ENCODE measurements around the gene PTGFR. TPM values are rescaled to one million over a fixed set of nuclear protein-coding genes. Genes with fewer than 3 reads are reported as not detected.

The PTGFR gene
- total RNA-seq, 1 experiment from 2014 or later, result 1.5 TPM

- Histone ChIP-seq H3K9me3 (ENCODE audit: low read depth, low read length, poor library complexity, severe bottlenecking) (no peaks in the 10 kb centered on the region), H3K4me1 (ENCODE audit: insufficient read depth, low read length, poor library complexity, severe bottlenecking) (no peaks in the 10 kb centered on the region), H3K27me3 (replicated peaks; ENCODE audit: insufficient read depth, low read depth, low read length, poor library complexity) (no peaks in the 10 kb centered on the region), H3K4me3 (ENCODE audit: low read depth, low read length, poor library complexity, severe bottlenecking) (no peak overlapping the region), H3K27ac (ENCODE audit: low read depth, low read length, poor library complexity, severe bottlenecking) (no peak overlapping the region), H3K36me3 (ENCODE audit: insufficient read depth, low read length, poor library complexity, severe bottlenecking) (no peaks in the 10 kb centered on the region)
- no peak for DNase-seq (ENCODE audit: low spot score)
- intact Hi-C loops (cut with micrococcal nuclease; ENCODE audit: unreplicated experiment), result no loop called here
- TF ChIP-seq EZH2 (IDR thresholded peaks at IDR 0.05; ENCODE audit: borderline replicate concordance, low read depth, low read length, poor library complexity, severe bottlenecking), result no peak
- TF ChIP-seq CTCF (conservative IDR thresholded peaks at IDR 0.05; ENCODE audit: low read depth, low read length), result no peak
- BruUV-seq (replicated peaks), result no TSS peak
- ChIA-PET CTCF (no interaction called here), POLR2A (ENCODE audit: low non-redundant PET) (no interaction called here)
Measured at GRCh38 chr1:78520216-78520615, 29.4 kb downstream of the PTGFR start.

- Histone ChIP-seq H3K4me1 (ENCODE audit: insufficient read depth, low read length, poor library complexity, severe bottlenecking) (no peaks in the 10 kb centered on the region), H3K4me3 (ENCODE audit: low read depth, low read length, poor library complexity, severe bottlenecking) (no peak overlapping the region), H3K9me3 (ENCODE audit: low read depth, low read length, poor library complexity, severe bottlenecking) (no peaks in the 10 kb centered on the region), H3K27ac (ENCODE audit: low read depth, low read length, poor library complexity, severe bottlenecking) (no peak overlapping the region), H3K27me3 (replicated peaks; ENCODE audit: insufficient read depth, low read depth, low read length, poor library complexity) (no peaks in the 10 kb centered on the region), H3K36me3 (ENCODE audit: insufficient read depth, low read length, poor library complexity, severe bottlenecking) (no peaks in the 10 kb centered on the region)
- no TSS peak for BruUV-seq (replicated peaks)
- no peak for DNase-seq (ENCODE audit: low spot score)
- POLR2A ChIA-PET (ENCODE audit: low non-redundant PET), result no interaction called here
- TF ChIP-seq EZH2 (IDR thresholded peaks at IDR 0.05; ENCODE audit: borderline replicate concordance, low read depth, low read length, poor library complexity, severe bottlenecking) (no peak), CTCF (conservative IDR thresholded peaks at IDR 0.05; ENCODE audit: low read depth, low read length) (no peak)
- CTCF ChIA-PET, result no interaction called here
- intact Hi-C loops (cut with micrococcal nuclease; ENCODE audit: unreplicated experiment), result no loop called here
Measured at GRCh38 chr1:78520843-78521242, 30.1 kb downstream of the PTGFR start.

GRCh38 chr1:78522136-78522535 lies 31.4 kb downstream of the PTGFR start:
- H3K27me3 ChIP-seq (replicated peaks; ENCODE audit: insufficient read depth, low read depth, low read length, poor library complexity), result no peaks in the 10 kb centered on the region
- H3K27ac ChIP-seq (ENCODE audit: low read depth, low read length, poor library complexity, severe bottlenecking), result no peak overlapping the region
- no peak for TF ChIP-seq EZH2 (IDR thresholded peaks at IDR 0.05; ENCODE audit: borderline replicate concordance, low read depth, low read length, poor library complexity, severe bottlenecking)
- TF ChIP-seq CTCF (conservative IDR thresholded peaks at IDR 0.05; ENCODE audit: low read depth, low read length), result no peak
- no peak overlapping the region for H3K4me3 ChIP-seq (ENCODE audit: low read depth, low read length, poor library complexity, severe bottlenecking)
- no peaks in the 10 kb centered on the region for H3K9me3 ChIP-seq (ENCODE audit: low read depth, low read length, poor library complexity, severe bottlenecking)
- no peaks in the 10 kb centered on the region for H3K36me3 ChIP-seq (ENCODE audit: insufficient read depth, low read length, poor library complexity, severe bottlenecking)
- no peaks in the 10 kb centered on the region for H3K4me1 ChIP-seq (ENCODE audit: insufficient read depth, low read length, poor library complexity, severe bottlenecking)
- POLR2A ChIA-PET (ENCODE audit: low non-redundant PET), result no interaction called here
- BruUV-seq (replicated peaks), result no TSS peak
- intact Hi-C loops (cut with micrococcal nuclease; ENCODE audit: unreplicated experiment), result no loop called here
- CTCF ChIA-PET, result no interaction called here
- no peak for DNase-seq (ENCODE audit: low spot score)

Data from A673 (cell line).